Fibroblast of skin of right quadriceps (primary cell): Measurements from ENCODE around the gene TBX1.
"Not testable (repeated sequence)": the region's sequence is repeated elsewhere in the genome, so short reads cannot be mapped to it uniquely, and the experiment has no call there.

Experiments used
- DNase-seq: peaks from one replicate; pipeline ENCODE4 v3.0.0-alpha.2; 2013

TBX1 gene

DNA sequence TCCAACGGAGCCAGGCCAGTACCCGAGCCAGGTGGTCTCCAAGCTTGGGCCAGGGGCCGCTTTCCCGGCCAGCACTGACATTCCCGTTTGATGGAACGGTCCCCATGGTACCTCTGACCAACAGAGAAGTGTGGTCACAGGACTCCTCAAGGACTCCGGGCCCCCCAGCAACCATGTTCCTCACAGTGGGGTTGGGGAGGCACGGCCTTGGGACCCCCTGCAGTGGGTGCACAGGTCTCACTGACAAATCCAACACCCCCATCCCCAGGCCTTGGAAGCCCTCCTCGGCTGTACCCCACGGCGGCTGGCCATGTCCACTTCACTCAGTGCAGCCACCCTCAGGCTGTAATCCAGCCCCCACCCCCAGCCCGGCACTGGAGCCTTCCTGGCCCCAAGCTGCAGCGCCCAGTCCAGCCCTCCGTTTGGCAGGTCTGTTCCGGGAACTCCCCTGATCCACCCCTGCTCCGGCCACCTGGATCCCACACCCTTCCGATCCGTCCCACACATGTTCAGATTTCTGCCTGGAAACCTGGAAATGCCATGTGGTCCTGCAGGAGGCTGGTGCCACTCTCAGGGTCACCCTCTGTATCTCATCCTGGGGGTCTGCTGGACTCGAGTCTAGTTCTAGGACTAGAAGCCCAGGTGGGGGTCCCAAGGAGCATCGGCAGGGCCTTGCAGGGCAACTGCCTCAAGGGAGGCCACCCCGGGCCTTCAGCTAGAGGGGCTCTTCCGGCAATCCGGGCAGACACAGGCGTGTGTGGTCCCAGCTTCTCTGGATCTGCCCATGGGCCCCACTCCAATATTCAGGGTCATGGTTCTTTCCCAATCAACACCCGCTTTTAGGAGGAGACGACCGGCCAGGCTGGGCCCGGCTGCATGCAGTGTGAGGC, 26.6 kb downstream of the TBX1 start:
- no peak for DNase-seq

GRCh38 chr22:19787849-19788141, 27.2 kb downstream of the TBX1 start:
- DNase-seq, result no peak

- DNase-seq, result no peak
Measured at GRCh38 chr22:19788661-19789225, 28.2 kb downstream of the TBX1 start.

- no peak for DNase-seq
Measured at GRCh38 chr22:19789406-19789805, 28.8 kb downstream of the TBX1 start.

GRCh38 chr22:19789828-19790227, 29.2 kb downstream of the TBX1 start:
- DNase-seq, result no peak

- DNase-seq, result no peak
Measured at GRCh38 chr22:19791243-19791642, 30.7 kb downstream of the TBX1 start.

- no peak for DNase-seq
Measured at GRCh38 chr22:19791894-19792293, 31.3 kb downstream of the TBX1 start.

- DNase-seq, result not testable (repeated sequence)
Measured at GRCh38 chr22:19792383-19792896, 31.9 kb downstream of the TBX1 start.

DNA sequence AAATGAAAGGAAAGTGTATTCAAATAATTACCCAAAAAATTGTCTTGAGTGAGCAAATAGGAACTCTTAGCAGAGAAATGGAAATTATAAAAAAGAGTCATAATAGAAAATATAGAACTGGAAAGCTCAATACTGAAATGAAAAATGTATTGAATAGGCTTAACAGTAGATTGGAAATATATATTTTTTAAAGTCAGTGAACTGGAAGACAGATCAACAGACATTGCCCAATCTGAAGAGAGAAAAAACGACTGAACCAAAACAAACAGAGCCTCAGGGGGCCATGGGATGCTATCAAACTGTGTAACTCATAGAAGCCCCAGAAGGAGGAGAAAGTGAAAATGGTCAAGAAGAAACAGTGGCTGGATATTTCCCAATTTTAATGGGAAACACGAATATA, 32.6 kb downstream of the TBX1 start:
- DNase-seq, result no peak

GRCh38 chr22:19793661-19794310, 33.2 kb downstream of the TBX1 start:
- DNase-seq, result no peak

- DNase-seq, result peak; percentile 38
Measured at GRCh38 chr22:19795617-19796008, 35.0 kb downstream of the TBX1 start.

DNA sequence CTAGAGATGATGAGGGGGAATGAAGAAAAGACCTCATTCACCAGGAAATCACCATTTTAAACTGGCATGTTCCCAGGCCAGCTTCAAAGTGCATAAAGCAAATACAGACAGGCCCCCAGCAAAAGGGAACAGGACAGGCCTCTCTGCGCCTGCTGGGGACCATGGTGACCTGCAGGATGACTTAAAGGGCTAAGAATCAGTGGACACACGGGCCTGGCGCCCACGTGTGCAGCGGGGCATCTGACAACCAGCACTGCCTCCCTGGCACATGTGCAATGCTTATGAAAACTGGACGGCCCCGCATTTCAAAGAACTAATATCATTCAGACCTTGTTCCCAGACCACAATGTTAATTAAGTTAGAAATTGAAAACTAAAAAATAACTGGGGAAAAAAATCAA, 35.6 kb downstream of the TBX1 start:
- DNase-seq, result no peak

DNA sequence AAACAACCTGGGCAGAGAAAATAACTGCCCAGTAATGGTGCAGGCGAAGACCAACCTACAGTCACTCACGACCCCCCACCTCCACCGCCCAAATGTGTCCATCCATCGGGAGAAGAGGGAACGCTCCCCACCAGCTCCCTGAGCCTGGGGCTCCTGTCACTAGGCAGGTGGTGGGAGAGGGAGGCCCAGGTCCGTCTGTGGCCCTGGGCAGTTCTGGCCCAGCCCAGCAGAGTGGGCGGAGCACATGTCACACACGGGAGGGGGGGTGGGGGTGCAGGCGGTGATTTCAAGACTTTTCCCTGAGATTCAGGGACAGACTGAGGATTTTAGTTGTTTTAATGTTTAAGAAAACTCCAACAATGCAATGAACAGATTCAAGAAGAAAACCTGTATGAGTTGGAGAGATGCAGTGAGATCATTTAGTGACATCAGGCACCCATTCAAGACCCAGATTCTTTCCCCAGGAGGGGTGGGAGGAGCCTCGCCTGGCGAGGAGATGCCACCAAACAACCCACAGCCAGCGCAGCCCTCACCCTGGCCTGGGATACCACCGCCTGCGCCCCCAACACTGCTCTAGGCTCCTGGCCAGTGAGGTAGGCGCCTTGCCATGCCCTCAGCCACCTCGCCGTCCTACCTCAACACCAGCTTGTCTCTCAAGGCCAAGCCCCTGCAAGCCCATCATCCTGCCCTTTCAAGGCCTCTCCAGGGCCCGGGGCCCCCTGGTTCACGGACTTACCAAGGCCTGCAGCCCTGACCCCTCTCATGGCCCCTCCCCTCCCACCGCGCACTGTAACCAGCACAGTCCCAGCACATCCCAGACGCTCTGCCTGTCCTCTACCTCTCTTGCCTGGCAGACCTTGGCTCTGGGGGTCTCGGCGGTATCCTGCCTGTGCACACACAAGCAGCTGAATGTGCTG, 36.8 kb downstream of the TBX1 start:
- DNase-seq, result no peak

GRCh38 chr22:19798003-19798665, 37.6 kb downstream of the TBX1 start:
- DNase-seq, result no peak

DNA sequence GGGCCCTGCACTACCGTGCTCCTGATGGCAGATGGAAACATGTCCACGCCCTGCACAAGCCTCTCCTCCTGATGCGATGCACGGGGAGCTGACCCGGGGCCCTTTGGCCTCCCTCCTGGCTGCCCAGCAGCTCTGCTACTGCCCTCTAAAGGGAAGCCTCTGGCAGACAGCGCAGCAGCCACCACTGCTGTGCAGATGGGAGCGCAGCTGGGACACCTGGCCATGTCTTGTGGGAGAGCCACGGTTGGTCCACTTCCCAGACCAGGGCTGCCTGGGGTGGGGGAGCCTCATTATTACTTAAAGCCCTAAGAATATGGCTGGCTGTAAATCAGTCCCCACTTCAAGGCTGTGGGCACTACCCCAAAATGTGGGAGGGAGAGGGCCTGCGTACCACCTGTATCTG, 38.3 kb downstream of the TBX1 start:
- no peak for DNase-seq

- peak; percentile 95 for DNase-seq
Measured at GRCh38 chr22:19799322-19800190, 39.0 kb downstream of the TBX1 start.

- DNase-seq, result no peak
Measured at GRCh38 chr22:19800306-19800705, 39.7 kb downstream of the TBX1 start.

GRCh38 chr22:19800761-19801244, 40.2 kb downstream of the TBX1 start:
- no peak for DNase-seq

GRCh38 chr22:19801340-19802000, 40.9 kb downstream of the TBX1 start:
- DNase-seq, result no peak
